ENCODE measurements around the gene NKPD1.

NKPD1 gene

GRCh38 chr19:45154064-45154827, 6.5 kb downstream of the NKPD1 start:
- no peak for TF ChIP-seq CTCF (IDR thresholded peaks at IDR 0.05; ENCODE audit: insufficient read depth, missing control alignments)
- no peak for FAIRE-seq
- DNase-seq (ENCODE audit: insufficient read length, low spot score), result no peak

GRCh38 chr19:45153339-45154063, 7.3 kb downstream of the NKPD1 start:
- TF ChIP-seq CTCF (IDR thresholded peaks at IDR 0.05; ENCODE audit: insufficient read depth, missing control alignments), result no peak
- no peak for DNase-seq (ENCODE audit: insufficient read length, low spot score)
- no peak for FAIRE-seq

GRCh38 chr19:45152504-45153338, 8.1 kb downstream of the NKPD1 start:
- TF ChIP-seq CTCF (IDR thresholded peaks at IDR 0.05; ENCODE audit: insufficient read depth, missing control alignments), result peak; percentile 4
- DNase-seq (ENCODE audit: insufficient read length, low spot score) (no peak), FAIRE-seq (no peak)

- FAIRE-seq, result no peak
- no peak for TF ChIP-seq CTCF (IDR thresholded peaks at IDR 0.05; ENCODE audit: insufficient read depth, missing control alignments)
- no peak for DNase-seq (ENCODE audit: insufficient read length, low spot score)
Observed at GRCh38 chr19:45151821-45152503, 8.8 kb downstream of the NKPD1 start.

GRCh38 chr19:45151320-45151719, 9.5 kb downstream of the NKPD1 start:
- no peak for TF ChIP-seq CTCF (IDR thresholded peaks at IDR 0.05; ENCODE audit: insufficient read depth, missing control alignments)
- no peak for FAIRE-seq
- DNase-seq (ENCODE audit: insufficient read length, low spot score), result no peak

GRCh38 chr19:45150751-45151281, 10.0 kb downstream of the NKPD1 start:
- TF ChIP-seq CTCF (IDR thresholded peaks at IDR 0.05; ENCODE audit: insufficient read depth, missing control alignments), result no peak
- DNase-seq (ENCODE audit: insufficient read length, low spot score) (no peak), FAIRE-seq (no peak)

Data from D721Med (cell line).